ENCODE results near the gene SAV1.
"Not testable (repeated sequence)": the region's sequence is repeated elsewhere in the genome, so short reads cannot be mapped to it uniquely, and the experiment has no call there.

Gene SAV1

GRCh38 chr14:50667996-50668825 is at the start of gene SAV1:
Gene SAV1 (minus strand): TSS chr14:50668306. CDS start chr14:50667967, 339 bp downstream.
- peak in 55 of 56 donors; percentile 32 to 94 (median 78) for DNase-seq

GRCh38 chr14:50717811-50718210 is 49.7 kb upstream of the SAV1 start:
- DNase-seq = no peak

DNA sequence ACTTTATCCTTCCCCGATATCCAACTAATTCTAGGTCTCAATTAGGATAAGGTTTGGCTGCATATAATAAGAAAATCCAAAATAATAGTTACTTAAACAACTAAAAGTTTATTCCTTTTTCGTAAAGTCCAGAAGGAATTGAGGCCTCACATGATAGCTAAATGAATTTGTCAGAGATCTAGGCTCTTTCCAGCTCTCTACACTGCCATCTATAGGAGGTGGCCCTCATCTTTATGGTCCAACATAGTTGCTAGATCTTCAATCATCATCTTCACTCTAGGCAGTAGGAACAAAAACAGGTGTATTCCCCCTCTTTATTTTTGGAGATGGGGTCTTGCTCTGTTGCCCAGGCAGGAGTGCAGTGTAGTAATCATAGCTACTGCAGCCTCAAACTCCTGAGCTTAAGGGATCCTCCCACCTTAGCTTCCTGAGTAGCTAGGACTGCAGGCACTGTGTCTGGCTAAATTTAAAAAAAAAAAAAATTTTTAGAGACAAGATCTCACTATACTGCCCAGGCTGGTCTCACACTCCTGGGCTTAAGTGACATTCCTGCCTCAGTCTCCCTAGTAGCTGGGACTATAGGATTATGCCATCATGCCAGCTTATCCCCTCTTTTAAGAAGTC is 46.5 kb upstream of the SAV1 start:
- DNase-seq = peak in 6 of 56 donors; percentile 2 to 35 (median 10)

DNA sequence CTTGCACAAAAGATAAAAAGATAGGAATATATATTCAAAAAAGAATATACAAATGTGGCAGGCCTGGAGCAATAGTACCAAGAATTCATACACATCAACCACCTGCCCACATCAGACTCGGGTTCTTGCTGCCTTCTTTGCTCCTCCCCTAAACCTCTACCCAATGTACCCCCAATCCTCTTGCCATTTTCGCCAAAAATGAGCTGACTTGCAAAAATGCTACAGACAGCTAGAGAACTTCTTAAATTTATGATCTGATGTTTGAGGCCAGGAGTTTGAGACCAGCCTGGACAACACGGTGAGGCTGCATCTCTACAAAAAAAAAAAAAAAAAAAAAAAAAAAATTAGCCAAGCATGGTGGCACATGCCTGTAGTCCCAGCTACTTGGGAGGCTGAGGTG is 42.9 kb upstream of the SAV1 start:
- no peak for DNase-seq

- no peak for DNase-seq
These were observed 37.0 kb upstream of the SAV1 start for GRCh38 chr14:50705026-50705593.

GRCh38 chr14:50704454-50705010 is 36.4 kb upstream of the SAV1 start:
- DNase-seq = no peak

- DNase-seq = no peak
These were observed 29.7 kb upstream of the SAV1 start for GRCh38 chr14:50697659-50698290.

DNA sequence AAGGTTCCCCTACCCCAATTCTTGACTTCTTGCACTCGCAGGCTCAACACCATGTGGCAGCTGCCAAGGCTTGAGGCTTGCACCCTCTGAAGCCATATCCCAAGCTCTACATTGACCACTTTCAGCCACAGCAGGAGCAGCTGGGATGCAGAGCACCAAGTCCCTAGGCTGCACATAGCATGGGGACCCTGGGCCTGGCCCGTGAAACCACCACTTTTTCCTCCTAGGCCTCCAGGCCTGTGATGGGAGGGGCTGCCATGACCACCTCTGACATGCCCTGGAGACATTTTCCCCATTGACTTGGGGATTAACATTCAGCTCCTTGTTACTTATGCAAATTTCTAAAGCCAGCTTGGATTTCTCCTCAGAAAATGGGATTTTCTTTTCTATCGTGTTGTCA is 26.2 kb upstream of the SAV1 start:
- not testable (repeated sequence) for DNase-seq

GRCh38 chr14:50688875-50689274 is 20.8 kb upstream of the SAV1 start:
- no peak for DNase-seq

DNA sequence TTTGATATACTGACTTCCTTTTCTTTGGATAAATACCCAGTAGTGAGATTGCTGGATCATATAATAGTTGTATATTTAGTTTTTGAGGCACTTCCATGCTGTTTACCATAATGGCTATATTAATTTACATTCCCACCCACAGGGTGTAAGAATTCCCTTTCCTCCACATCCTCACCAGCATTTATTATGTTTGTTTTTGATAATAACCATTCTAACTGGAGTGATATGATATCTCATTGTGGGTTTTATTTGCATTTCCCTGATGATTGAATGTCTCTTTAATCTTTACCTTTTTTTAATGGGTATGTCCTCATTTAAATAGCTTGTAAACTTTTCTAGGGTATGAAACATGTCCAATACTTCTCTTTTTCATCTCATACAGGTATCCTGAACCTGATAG is 11.6 kb upstream of the SAV1 start:
- no peak for DNase-seq

DNA sequence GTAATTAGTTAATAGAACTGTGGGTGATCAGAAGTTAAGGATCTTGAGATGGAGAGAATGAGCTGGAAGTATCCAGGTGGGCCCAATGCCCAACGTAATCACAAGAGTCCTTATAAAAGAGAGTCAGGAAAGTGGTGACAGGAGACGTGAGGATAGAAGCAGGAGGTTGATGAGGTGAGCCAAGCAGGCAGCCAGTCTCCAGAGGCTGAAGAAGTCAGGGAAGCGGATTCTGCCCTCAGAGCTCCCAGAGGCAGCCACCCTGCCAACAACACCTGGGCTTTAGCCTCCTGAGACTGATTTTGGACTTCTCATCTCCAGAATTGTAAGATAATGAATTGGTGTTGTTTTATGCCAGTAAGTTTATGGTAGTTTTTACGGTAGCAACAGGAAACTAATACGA is 10.1 kb upstream of the SAV1 start:
- no peak for DNase-seq

GRCh38 chr14:50677527-50678063 is 9.5 kb upstream of the SAV1 start:
- no peak for DNase-seq

GRCh38 chr14:50676814-50677516 is 8.9 kb upstream of the SAV1 start:
- DNase-seq = no peak

- no peak for DNase-seq
These were observed 7.5 kb upstream of the SAV1 start for GRCh38 chr14:50675597-50675996.

DNA sequence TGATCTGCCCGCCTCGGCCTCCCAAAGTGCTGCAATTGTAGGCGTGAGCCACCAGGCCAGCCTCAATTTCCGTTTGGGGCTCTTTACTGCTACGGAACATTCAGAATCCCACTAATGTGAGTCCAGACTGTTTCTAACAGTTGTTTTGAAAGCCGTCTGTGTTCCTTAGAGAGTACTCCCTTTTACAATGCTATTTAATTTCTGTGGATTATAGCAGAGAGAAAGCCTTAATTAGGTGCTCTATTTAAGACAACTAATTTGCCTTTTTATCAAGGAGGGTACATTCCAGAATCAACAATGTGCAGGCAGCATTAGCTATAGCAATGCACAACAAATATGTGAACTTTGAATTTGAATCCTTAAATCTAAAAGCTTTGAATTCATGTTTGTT is 2.8 kb upstream of the SAV1 start:
- DNase-seq = no peak

- no peak for DNase-seq
These were observed 2.2 kb upstream of the SAV1 start for GRCh38 chr14:50670196-50670865.

- no peak for DNase-seq
These were observed 1.4 kb upstream of the SAV1 start for GRCh38 chr14:50669441-50669986.

GRCh38 chr14:50668826-50669143 is 679 bp upstream of the SAV1 start:
- no peak for DNase-seq

DNA sequence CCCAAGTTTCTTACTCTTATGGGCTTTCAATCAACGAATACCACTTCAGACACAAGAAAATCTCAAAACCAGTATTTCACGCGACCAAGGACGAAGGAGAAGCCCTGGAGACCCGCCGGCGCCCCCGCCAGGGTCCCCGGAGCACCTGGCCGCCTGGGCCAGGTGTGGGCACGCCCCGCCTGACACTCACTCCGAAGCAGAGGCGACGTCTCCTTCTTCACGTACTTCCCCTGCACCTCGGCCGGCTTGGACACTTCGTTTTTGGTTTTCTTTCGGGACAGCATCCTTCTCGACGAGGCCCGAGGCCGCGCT is 466 bp downstream of the SAV1 start:
- peak in 15 of 56 donors; percentile 25 to 76 (median 55) for DNase-seq

Data from nucleus accumbens (tissue), 56 donors.